T follicular helper cell (primary cell): ENCODE data around the gene RUNX3.
A peak's percentile ranks its signal among the peaks of the same experiment; 100 is the strongest.

Source experiments
- DNase-seq: peaks from one replicate; pipeline ENCODE4 v3.0.0-alpha.2; 2020; ENCODE audit warnings: low read depth

RUNX3 gene

GRCh38 chr1:24946861-24947658 lies 17.0 kb upstream of the RUNX3 start:
- DNase-seq = no peak

- DNase-seq = no peak
Observed at GRCh38 chr1:24945354-24946326, 15.6 kb upstream of the RUNX3 start.

GRCh38 chr1:24944318-24944717 lies 14.2 kb upstream of the RUNX3 start:
- no peak for DNase-seq

- no peak for DNase-seq
Observed at GRCh38 chr1:24942789-24943188, 12.7 kb upstream of the RUNX3 start.

- DNase-seq = no peak
Observed at GRCh38 chr1:24941564-24941963, 11.5 kb upstream of the RUNX3 start.

GRCh38 chr1:24940231-24940630 lies 10.2 kb upstream of the RUNX3 start:
- no peak for DNase-seq

GRCh38 chr1:24939675-24940193 lies 9.7 kb upstream of the RUNX3 start:
- DNase-seq = no peak

- no peak for DNase-seq
Observed at GRCh38 chr1:24939040-24939674, 9.1 kb upstream of the RUNX3 start.

- no peak for DNase-seq
Observed at GRCh38 chr1:24938276-24938675, 8.2 kb upstream of the RUNX3 start.

- DNase-seq = no peak
Observed at GRCh38 chr1:24936684-24937083, 6.6 kb upstream of the RUNX3 start.

GRCh38 chr1:24935615-24936484 lies 5.8 kb upstream of the RUNX3 start:
- DNase-seq = no peak

GRCh38 chr1:24935196-24935526 lies 5.1 kb upstream of the RUNX3 start:
- no peak for DNase-seq

- DNase-seq = no peak
Observed at GRCh38 chr1:24934310-24935195, 4.5 kb upstream of the RUNX3 start.

- no peak for DNase-seq
Observed at GRCh38 chr1:24933468-24933867, 3.4 kb upstream of the RUNX3 start.

GRCh38 chr1:24932725-24933294 lies 2.7 kb upstream of the RUNX3 start:
- no peak for DNase-seq

- DNase-seq = peak; percentile 50
Observed at GRCh38 chr1:24932284-24932683, 2.2 kb upstream of the RUNX3 start.

- no peak for DNase-seq
Observed at GRCh38 chr1:24931468-24932231, 1.6 kb upstream of the RUNX3 start.

GRCh38 chr1:24931146-24931467 lies 1.0 kb upstream of the RUNX3 start:
- no peak for DNase-seq
